SK-N-SH treated with all-trans-retinoic acid at 6 μM for 48 hours (cell line): ENCODE results near the gene ERICH4.

Source experiments
- BACH2 ChIP-seq: fragments of 250-450 bp; sonication (Bioruptor Pico); IDR thresholded peaks from 2 replicates; pipeline ENCODE4 v1.9.0; 2021; ENCODE audit warnings: mild to moderate bottlenecking, borderline replicate concordance
- ISL1 ChIP-seq: fragments of 250-450 bp; sonication (Bioruptor Pico); IDR thresholded peaks from 2 replicates; pipeline ENCODE4 v2.1.2; 2022; ENCODE audit warnings: mild to moderate bottlenecking, moderate library complexity
- PPARA ChIP-seq: fragments of 250-450 bp; sonication (Bioruptor Pico); IDR thresholded peaks from 2 replicates; pipeline ENCODE4 v1.5.0; 2020; ENCODE audit warnings: mild to moderate bottlenecking, borderline replicate concordance
- RARB ChIP-seq: fragments of 250-450 bp; sonication (Bioruptor Pico); IDR thresholded peaks from 2 replicates; pipeline ENCODE4 v1.8.0; 2021; ENCODE audit warnings: mild to moderate bottlenecking, moderate library complexity
- ZC3H10 ChIP-seq: fragments of 250-450 bp; sonication (Bioruptor Pico); IDR thresholded peaks from 2 replicates; pipeline ENCODE4 v1.5.1; 2021; ENCODE audit warnings: mild to moderate bottlenecking, moderate library complexity
- ZFP30 ChIP-seq: fragments of 450-650 bp; formaldehyde crosslinking; IDR thresholded peaks from 2 replicates; pipeline ENCODE4 v1.5.0; 2022; ENCODE audit warnings: mild to moderate bottlenecking, moderate library complexity
- ZNF565 ChIP-seq: fragments of 450-650 bp; formaldehyde crosslinking; conservative IDR thresholded peaks from 2 replicates; pipeline ENCODE4 v1.5.0; 2020; ENCODE audit warnings: low read depth, mild to moderate bottlenecking, moderate library complexity
- TF ChIP-seq, protein P1 (sequence below): fragments of 250-450 bp; sonication (Bioruptor Pico); IDR thresholded peaks from 2 replicates; pipeline ENCODE4 v1.8.0; 2021; ENCODE audit warnings: low read depth, mild to moderate bottlenecking, moderate library complexity, borderline replicate concordance
- TF ChIP-seq, protein P2 (sequence below): fragments of 250-450 bp; sonication (Bioruptor Pico); IDR thresholded peaks from 2 replicates; pipeline ENCODE4 v1.8.0; 2020; ENCODE audit warnings: mild to moderate bottlenecking, moderate library complexity, borderline replicate concordance
- TF ChIP-seq, protein P3 (sequence below): fragments of 250-450 bp; sonication (Bioruptor Pico); IDR thresholded peaks from 2 replicates; pipeline ENCODE4 v1.5.0; 2020; ENCODE audit warnings: mild to moderate bottlenecking, moderate library complexity

DNA sequence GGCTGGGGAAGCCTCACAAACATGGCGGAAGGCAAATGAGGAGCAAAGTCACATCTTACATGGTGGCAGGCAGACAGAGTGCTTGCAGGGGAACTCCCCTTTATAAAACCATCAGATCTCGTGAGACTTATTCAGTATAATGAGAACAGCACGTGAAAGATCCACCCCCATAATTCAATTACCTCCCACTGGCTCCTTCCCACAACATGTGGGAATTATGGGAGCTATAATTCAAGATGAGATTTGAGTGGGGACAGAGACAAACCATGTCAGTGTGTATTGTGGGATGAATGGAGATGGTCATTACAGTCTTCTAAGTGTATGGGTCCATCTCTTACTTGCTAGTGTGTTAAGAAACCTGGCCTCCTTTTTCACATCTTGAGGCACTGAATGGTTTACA, 40.9 kb upstream of the ERICH4 start:
- TF ChIP-seq ZFP30 (CRISPR knock-in tag) (no peak), PPARA (CRISPR knock-in tag) (no peak), ZNF565 (no peak), RARB (CRISPR knock-in tag) (no peak), ISL1 (CRISPR knock-in tag) (no peak), BACH2 (CRISPR knock-in tag) (no peak), ZC3H10 (no peak)
- TF ChIP-seq, protein P1, sequence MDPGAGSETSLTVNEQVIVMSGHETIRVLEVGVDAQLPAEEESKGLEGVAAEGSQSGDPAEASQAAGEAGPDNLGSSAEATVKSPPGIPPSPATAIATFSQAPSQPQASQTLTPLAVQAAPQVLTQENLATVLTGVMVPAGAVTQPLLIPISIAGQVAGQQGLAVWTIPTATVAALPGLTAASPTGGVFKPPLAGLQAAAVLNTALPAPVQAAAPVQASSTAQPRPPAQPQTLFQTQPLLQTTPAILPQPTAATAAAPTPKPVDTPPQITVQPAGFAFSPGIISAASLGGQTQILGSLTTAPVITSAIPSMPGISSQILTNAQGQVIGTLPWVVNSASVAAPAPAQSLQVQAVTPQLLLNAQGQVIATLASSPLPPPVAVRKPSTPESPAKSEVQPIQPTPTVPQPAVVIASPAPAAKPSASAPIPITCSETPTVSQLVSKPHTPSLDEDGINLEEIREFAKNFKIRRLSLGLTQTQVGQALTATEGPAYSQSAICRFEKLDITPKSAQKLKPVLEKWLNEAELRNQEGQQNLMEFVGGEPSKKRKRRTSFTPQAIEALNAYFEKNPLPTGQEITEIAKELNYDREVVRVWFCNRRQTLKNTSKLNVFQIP (CRISPR knock-in tag) = no peak
- TF ChIP-seq, protein P2, sequence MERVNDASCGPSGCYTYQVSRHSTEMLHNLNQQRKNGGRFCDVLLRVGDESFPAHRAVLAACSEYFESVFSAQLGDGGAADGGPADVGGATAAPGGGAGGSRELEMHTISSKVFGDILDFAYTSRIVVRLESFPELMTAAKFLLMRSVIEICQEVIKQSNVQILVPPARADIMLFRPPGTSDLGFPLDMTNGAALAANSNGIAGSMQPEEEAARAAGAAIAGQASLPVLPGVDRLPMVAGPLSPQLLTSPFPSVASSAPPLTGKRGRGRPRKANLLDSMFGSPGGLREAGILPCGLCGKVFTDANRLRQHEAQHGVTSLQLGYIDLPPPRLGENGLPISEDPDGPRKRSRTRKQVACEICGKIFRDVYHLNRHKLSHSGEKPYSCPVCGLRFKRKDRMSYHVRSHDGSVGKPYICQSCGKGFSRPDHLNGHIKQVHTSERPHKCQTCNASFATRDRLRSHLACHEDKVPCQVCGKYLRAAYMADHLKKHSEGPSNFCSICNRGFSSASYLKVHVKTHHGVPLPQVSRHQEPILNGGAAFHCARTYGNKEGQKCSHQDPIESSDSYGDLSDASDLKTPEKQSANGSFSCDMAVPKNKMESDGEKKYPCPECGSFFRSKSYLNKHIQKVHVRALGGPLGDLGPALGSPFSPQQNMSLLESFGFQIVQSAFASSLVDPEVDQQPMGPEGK (CRISPR knock-in tag) = no peak
- TF ChIP-seq, protein P3, sequence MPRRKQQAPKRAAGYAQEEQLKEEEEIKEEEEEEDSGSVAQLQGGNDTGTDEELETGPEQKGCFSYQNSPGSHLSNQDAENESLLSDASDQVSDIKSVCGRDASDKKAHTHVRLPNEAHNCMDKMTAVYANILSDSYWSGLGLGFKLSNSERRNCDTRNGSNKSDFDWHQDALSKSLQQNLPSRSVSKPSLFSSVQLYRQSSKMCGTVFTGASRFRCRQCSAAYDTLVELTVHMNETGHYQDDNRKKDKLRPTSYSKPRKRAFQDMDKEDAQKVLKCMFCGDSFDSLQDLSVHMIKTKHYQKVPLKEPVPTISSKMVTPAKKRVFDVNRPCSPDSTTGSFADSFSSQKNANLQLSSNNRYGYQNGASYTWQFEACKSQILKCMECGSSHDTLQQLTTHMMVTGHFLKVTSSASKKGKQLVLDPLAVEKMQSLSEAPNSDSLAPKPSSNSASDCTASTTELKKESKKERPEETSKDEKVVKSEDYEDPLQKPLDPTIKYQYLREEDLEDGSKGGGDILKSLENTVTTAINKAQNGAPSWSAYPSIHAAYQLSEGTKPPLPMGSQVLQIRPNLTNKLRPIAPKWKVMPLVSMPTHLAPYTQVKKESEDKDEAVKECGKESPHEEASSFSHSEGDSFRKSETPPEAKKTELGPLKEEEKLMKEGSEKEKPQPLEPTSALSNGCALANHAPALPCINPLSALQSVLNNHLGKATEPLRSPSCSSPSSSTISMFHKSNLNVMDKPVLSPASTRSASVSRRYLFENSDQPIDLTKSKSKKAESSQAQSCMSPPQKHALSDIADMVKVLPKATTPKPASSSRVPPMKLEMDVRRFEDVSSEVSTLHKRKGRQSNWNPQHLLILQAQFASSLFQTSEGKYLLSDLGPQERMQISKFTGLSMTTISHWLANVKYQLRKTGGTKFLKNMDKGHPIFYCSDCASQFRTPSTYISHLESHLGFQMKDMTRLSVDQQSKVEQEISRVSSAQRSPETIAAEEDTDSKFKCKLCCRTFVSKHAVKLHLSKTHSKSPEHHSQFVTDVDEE (CRISPR knock-in tag) = no peak
